Body of pancreas (tissue), 4 donors: ENCODE data around the gene UBA52. TPM values are rescaled to one million over a fixed set of nuclear protein-coding genes. Genes with fewer than 3 reads are reported as not detected.

ENCODE experiments used
- ATAC-seq: fragments of 150-250 bp; one replicate; pipeline ENCODE4 v1.9.1; 2016
- DNase-seq, 4 donors: peaks; one replicate each; pipeline ENCODE4 v3.0.0-alpha.2; 2019
- H3K27ac ChIP-seq, 4 donors: fragments of 200-600 bp; sonication (generic); 1 replicate in 3 of 4; 2 replicates in 1 of 4; pipeline versions ENCODE4 v1.5.1 to v1.6.1; 2016 to 2019; ENCODE audit warnings: mild to moderate bottlenecking in 1 of 4, mixed read lengths in 1 of 4, moderate library complexity in 1 of 4
- H3K27me3 ChIP-seq, 2 donors: fragments of 200-600 bp; sonication (generic); one replicate each; pipeline ENCODE4 v1.6.0; 2016; ENCODE audit warnings: mild to moderate bottlenecking in 1 of 2
- H3K36me3 ChIP-seq, 2 donors: fragments of 200-600 bp; sonication (generic); replicated peaks in 1 of 2; 2 replicates each; pipeline ENCODE4 v1.5.1; 2016; ENCODE audit warnings: low read depth in 2 of 2; ENCODE audit not compliant: insufficient read depth in 1 of 2
- H3K4me1 ChIP-seq: fragments of 200-600 bp; sonication (generic); one replicate; pipeline ENCODE4 v1.6.0; 2016
- H3K4me3 ChIP-seq, 2 donors: fragments of 200-600 bp; sonication (generic); 1 replicate in 1 of 2; 2 replicates in 1 of 2; pipeline ENCODE4 v1.5.1; 2016 to 2019
- H3K9me3 ChIP-seq, 3 donors: fragments of 200-600 bp; sonication (generic); 1 replicate in 2 of 3; 2 replicates in 1 of 3; pipeline ENCODE4 v1.5.1; 2016
- POLR2A ChIP-seq, 3 donors: fragments of 450-650 bp; IDR thresholded peaks; one replicate each; pipeline ENCODE4 v1.6.1; 2016; ENCODE audit warnings: antibody characterized with exemption in 3 of 3, mild to moderate bottlenecking in 2 of 3
- WGBS, 2 donors: methylation state at CpG; one replicate each; pipeline ENCODE4 v1.1.5; 2017; 5-methylcytosine and 5-hydroxymethylcytosine counted together
- intact Hi-C: fragments of 100-400 bp; cut with DNase I; formaldehyde crosslinking; loops from one replicate; pipeline ENCODE4 v1.15.1; 2023
- total RNA-seq, 2 donors: library from RNA; depleted of rRNA; stranded (reverse); fragments of >200 nt; gene quantifications; one replicate each; pipeline ENCODE4 v1.1.0, GENCODE V29; 2016
- TF ChIP-seq, protein P1 (sequence below), 7 experiments: fragments of 450-650 bp in 4 of 7; fragments of 200-600 bp in 3 of 7; sonication (generic) in 3 of 7; IDR thresholded peaks; one replicate each; pipeline ENCODE4 v1.5.1; 2016 to 2019; ENCODE audit warnings: antibody characterized with exemption in 7 of 7

Gene UBA52
- total RNA-seq, 2 donors from 2014 or later, result 242 to 358 TPM

- Histone ChIP-seq H3K4me3 (no peak overlapping the region), H3K9me3 (no peaks in the 10 kb centered on the region), H3K27me3 (no peaks in the 10 kb centered on the region), H3K4me1 (no peaks in the 10 kb centered on the region), H3K36me3 (peaks cover 0 to 7% of the 10 kb centered on the region in 2 donors), H3K27ac (no peak overlapping the region)
- TF ChIP-seq POLR2A (IDR thresholded peaks at IDR 0.05), result no peak
- TF ChIP-seq, protein P1, sequence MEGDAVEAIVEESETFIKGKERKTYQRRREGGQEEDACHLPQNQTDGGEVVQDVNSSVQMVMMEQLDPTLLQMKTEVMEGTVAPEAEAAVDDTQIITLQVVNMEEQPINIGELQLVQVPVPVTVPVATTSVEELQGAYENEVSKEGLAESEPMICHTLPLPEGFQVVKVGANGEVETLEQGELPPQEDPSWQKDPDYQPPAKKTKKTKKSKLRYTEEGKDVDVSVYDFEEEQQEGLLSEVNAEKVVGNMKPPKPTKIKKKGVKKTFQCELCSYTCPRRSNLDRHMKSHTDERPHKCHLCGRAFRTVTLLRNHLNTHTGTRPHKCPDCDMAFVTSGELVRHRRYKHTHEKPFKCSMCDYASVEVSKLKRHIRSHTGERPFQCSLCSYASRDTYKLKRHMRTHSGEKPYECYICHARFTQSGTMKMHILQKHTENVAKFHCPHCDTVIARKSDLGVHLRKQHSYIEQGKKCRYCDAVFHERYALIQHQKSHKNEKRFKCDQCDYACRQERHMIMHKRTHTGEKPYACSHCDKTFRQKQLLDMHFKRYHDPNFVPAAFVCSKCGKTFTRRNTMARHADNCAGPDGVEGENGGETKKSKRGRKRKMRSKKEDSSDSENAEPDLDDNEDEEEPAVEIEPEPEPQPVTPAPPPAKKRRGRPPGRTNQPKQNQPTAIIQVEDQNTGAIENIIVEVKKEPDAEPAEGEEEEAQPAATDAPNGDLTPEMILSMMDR (IDR thresholded peaks at IDR 0.05), result no peak
- ATAC-seq (no peak), DNase-seq (no peak)
- intact Hi-C loops, result no loop called here
- WGBS, 2 donors, result 55 to 83% methylated on average over 3 to 7 of the region's 7 CpGs
Measured at GRCh38 chr19:18529782-18530181, 41.9 kb upstream of the UBA52 start.

- H3K36me3 ChIP-seq, result peaks cover 0 to 10% of the 10 kb centered on the region in 2 donors
- no peaks in the 10 kb centered on the region for H3K4me1 ChIP-seq
- H3K4me3 ChIP-seq, result no peak overlapping the region
- ATAC-seq, result no peak
- intact Hi-C loops, result no loop called here
- DNase-seq, result no peak
- WGBS, 2 donors, result 84 to 89% methylated on average over 4 to 8 of the region's 9 CpGs
- no peaks in the 10 kb centered on the region for H3K9me3 ChIP-seq
- no peak overlapping the region for H3K27ac ChIP-seq
- H3K27me3 ChIP-seq, result no peaks in the 10 kb centered on the region
- TF ChIP-seq, protein P1 (IDR thresholded peaks at IDR 0.05), result no peak
- no peak for TF ChIP-seq POLR2A (IDR thresholded peaks at IDR 0.05)
Measured at GRCh38 chr19:18531485-18531884, 40.2 kb upstream of the UBA52 start.

DNA sequence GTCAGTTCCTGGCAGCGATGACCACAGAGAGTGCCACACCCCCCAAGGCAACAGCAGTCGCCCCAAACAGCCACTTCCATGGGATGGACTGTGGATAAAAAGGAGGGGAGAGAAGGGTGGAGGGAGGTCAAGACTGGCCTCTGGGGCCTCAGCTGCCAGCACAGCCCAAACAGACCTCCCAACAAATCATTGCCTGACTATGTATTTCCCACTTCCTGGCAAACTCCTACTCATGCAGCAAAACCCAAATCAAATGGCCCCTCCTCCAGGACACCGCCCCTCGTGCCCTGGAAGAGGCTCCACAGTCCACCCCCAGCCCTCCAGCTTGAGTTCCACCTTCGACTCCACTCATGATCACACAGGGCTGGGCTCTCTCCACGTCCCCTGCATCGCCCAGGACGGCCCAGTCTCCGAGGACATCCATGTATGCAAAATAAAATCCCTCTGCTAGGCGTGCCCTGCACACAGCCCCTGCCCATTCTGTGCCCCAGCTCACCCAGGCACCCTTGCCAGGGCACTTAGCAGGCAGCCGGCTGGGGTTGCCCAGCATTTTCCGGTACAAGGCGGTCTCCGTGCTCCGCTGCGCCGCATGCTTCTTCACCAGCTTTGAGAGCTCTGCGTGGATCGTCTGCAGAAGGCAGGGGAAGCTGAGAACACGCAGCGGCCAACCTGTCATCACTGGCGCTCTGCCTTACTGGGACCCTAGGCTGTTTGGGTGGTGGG is 39.3 kb upstream of the UBA52 start:
- Histone ChIP-seq H3K27me3 (no peaks in the 10 kb centered on the region), H3K4me3 (no peak overlapping the region), H3K36me3 (peaks cover 0 to 13% of the 10 kb centered on the region in 2 donors), H3K9me3 (no peaks in the 10 kb centered on the region), H3K4me1 (no peaks in the 10 kb centered on the region), H3K27ac (no peak overlapping the region)
- 97% methylated on average over 15 to 22 of the region's 22 CpGs for WGBS, 2 donors
- intact Hi-C loops, result no loop called here
- TF ChIP-seq, protein P1 (IDR thresholded peaks at IDR 0.05), result no peak
- TF ChIP-seq POLR2A (IDR thresholded peaks at IDR 0.05), result no peak
- no peak for ATAC-seq
- DNase-seq, result no peak

DNA sequence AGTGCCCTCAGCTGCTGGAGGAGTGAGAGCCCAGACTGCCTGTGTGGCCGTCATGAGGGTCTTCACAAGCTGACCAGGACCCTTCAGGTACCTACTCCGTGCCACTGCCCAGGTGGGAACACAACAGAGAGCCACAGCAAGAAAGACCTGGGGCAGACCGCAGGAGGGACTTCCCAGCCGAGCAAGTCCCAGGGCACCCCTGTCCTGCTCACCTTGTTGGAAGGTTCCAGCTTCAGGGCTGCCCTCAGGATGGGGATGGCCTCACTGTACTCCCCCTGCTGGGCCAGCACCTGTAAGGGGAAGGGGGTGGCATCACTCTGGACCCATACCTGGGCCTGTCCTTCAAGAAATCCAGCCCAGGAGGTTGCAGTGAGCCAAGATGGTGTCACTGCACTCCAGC is 38.6 kb upstream of the UBA52 start:
- Histone ChIP-seq H3K36me3 (peaks cover 0 to 13% of the 10 kb centered on the region in 2 donors), H3K4me1 (no peaks in the 10 kb centered on the region), H3K27me3 (no peaks in the 10 kb centered on the region), H3K9me3 (no peaks in the 10 kb centered on the region), H3K4me3 (no peak overlapping the region), H3K27ac (no peak overlapping the region)
- WGBS, 2 donors, result 100% methylated on average over 4 of the region's 4 CpGs; no CpG with 5 or more reads in 1 of the 2 donors
- no peak for ATAC-seq
- TF ChIP-seq POLR2A (IDR thresholded peaks at IDR 0.05), result no peak
- TF ChIP-seq, protein P1 (IDR thresholded peaks at IDR 0.05), result no peak
- intact Hi-C loops, result no loop called here
- DNase-seq, result no peak

GRCh38 chr19:18536475-18536874 is 35.2 kb upstream of the UBA52 start:
- 94 to 95% methylated on average over 10 of the region's 10 CpGs for WGBS, 2 donors
- intact Hi-C loops, result no loop called here
- DNase-seq (no peak), ATAC-seq (no peak)
- H3K9me3 ChIP-seq, result no peaks in the 10 kb centered on the region
- H3K27ac ChIP-seq, result no peak overlapping the region
- H3K36me3 ChIP-seq, result peaks cover 0 to 13% of the 10 kb centered on the region in 2 donors
- TF ChIP-seq, protein P1 (IDR thresholded peaks at IDR 0.05), result no peak
- TF ChIP-seq POLR2A (IDR thresholded peaks at IDR 0.05), result no peak
- no peaks in the 10 kb centered on the region for H3K4me1 ChIP-seq
- H3K4me3 ChIP-seq, result no peak overlapping the region
- no peaks in the 10 kb centered on the region for H3K27me3 ChIP-seq
